GM23338 (cell line): ENCODE data around the gene ARHGAP32.

Experiments used
- CREB1 ChIP-seq: fragments of 250-450 bp; sonication (Bioruptor Pico); IDR thresholded peaks from 2 replicates; pipeline ENCODE4 v1.5.0; 2020; ENCODE audit warnings: low read depth, mild to moderate bottlenecking, moderate library complexity
- CTCF ChIP-seq, 2 experiments: fragments of 200-600 bp in 1 of 2; sonication (generic) in 1 of 2; conservative IDR thresholded peaks; 2 replicates each; pipeline versions ENCODE4 v1.5.1 to v1.6.1; 2016 to 2017; ENCODE audit warnings: antibody characterized with exemption in 2 of 2, low read depth in 2 of 2, mild to moderate bottlenecking in 2 of 2, moderate library complexity in 1 of 2
- EZH2 ChIP-seq: fragments of 200-600 bp; sonication (generic); IDR thresholded peaks from one replicate; pipeline ENCODE4 v1.8.0; 2017; ENCODE audit warnings: antibody characterized with exemption, mild to moderate bottlenecking, low read depth; ENCODE audit not compliant: unreplicated experiment
- EZH2phosphoT487 ChIP-seq: fragments of 200-600 bp; sonication (generic); IDR thresholded peaks from one replicate; pipeline ENCODE4 v1.8.1; 2018; ENCODE audit warnings: antibody characterized with exemption; ENCODE audit not compliant: unreplicated experiment
- JUNB ChIP-seq: IDR thresholded peaks from one replicate; pipeline ENCODE4 v1.6.1; 2016; ENCODE audit warnings: antibody characterized with exemption; ENCODE audit not compliant: unreplicated experiment
- NANOG ChIP-seq: IDR thresholded peaks from 2 replicates; pipeline ENCODE4 v1.6.1; 2016; ENCODE audit warnings: antibody characterized with exemption, borderline replicate concordance
- POLR2AphosphoS5 ChIP-seq: IDR thresholded peaks from 2 replicates; pipeline ENCODE4 v1.6.1; 2016; ENCODE audit warnings: antibody characterized with exemption, low read depth
- REST ChIP-seq: IDR thresholded peaks from one replicate; pipeline ENCODE4 v1.6.1; 2018; ENCODE audit warnings: antibody characterized with exemption; ENCODE audit not compliant: unreplicated experiment
- ZNF114 ChIP-seq: fragments of 250-450 bp; sonication (Bioruptor Pico); IDR thresholded peaks from 2 replicates; pipeline ENCODE4 v1.5.0; 2020; ENCODE audit warnings: mild to moderate bottlenecking, moderate library complexity

GRCh38 chr11:129012880-129013279, 179.2 kb downstream of the ARHGAP32 start:
- no peak for TF ChIP-seq CTCF (conservative IDR thresholded peaks at IDR 0.05; ENCODE audit: low read depth in 2 of 2)
- no peak for TF ChIP-seq EZH2
- TF ChIP-seq POLR2AphosphoS5 = no peak
- TF ChIP-seq CREB1 (CRISPR knock-in tag) = no peak
- TF ChIP-seq NANOG = no peak
- no peak for TF ChIP-seq REST
- no peak for TF ChIP-seq EZH2phosphoT487
- TF ChIP-seq JUNB = no peak
- no peak for TF ChIP-seq ZNF114 (CRISPR knock-in tag)
